Ectodermal cell (in vitro differentiated cells): ENCODE measurements around the gene SCN8A.
"Not testable (repeated sequence)": the region's sequence is repeated elsewhere in the genome, so short reads cannot be mapped to it uniquely, and the experiment has no call there.

Experiments
- H3K27ac ChIP-seq: 2 replicates; pipeline ENCODE4 v1.7.0; 2013; ENCODE audit warnings: mild to moderate bottlenecking, low read depth, low read length; ENCODE audit not compliant: insufficient read depth, poor library complexity, severe bottlenecking
- H3K27me3 ChIP-seq: 2 replicates; pipeline ENCODE4 v1.7.0; 2013; ENCODE audit warnings: mild to moderate bottlenecking, low read length; ENCODE audit not compliant: insufficient read depth, control insufficient read depth, poor library complexity, severe bottlenecking
- H3K36me3 ChIP-seq: one replicate; pipeline ENCODE4 v1.7.0; 2013; ENCODE audit warnings: low read length; ENCODE audit not compliant: control insufficient read depth, insufficient read depth
- H3K4me1 ChIP-seq: one replicate; pipeline ENCODE4 v1.7.0; 2013; ENCODE audit warnings: low read length; ENCODE audit not compliant: control insufficient read depth, insufficient read depth
- H3K4me3 ChIP-seq: 2 replicates; pipeline ENCODE4 v1.7.0; 2013; ENCODE audit warnings: low read depth, low read length, control low read depth; ENCODE audit not compliant: insufficient read depth
- H3K9me3 ChIP-seq: 2 replicates; pipeline ENCODE4 v1.7.0; 2013; ENCODE audit warnings: mild to moderate bottlenecking, low read length, moderate library complexity; ENCODE audit not compliant: control insufficient read depth
- WGBS, 2 experiments: methylation state at CpG; one replicate each; pipeline ENCODE4 v1.1.7; 2013; ENCODE audit warnings: missing lambda C conversion rate in 2 of 2; 5-methylcytosine and 5-hydroxymethylcytosine counted together

SCN8A gene

GRCh38 chr12:51590347-51591015, 552 bp upstream of the SCN8A start:
- WGBS, 2 experiments: 5% methylated on average over 67 of the region's 67 CpGs

GRCh38 chr12:51592034-51592705, 1.1 kb downstream of the SCN8A start:
- H3K36me3 ChIP-seq: no peaks in the 10 kb centered on the region
- no peak overlapping the region for H3K27ac ChIP-seq
- H3K4me1 ChIP-seq: no peaks in the 10 kb centered on the region
- peak overlapping the region; percentile 87 for H3K4me3 ChIP-seq
- WGBS, 2 experiments: 3 to 5% methylated on average over 9 to 10 of the region's 11 CpGs
- peaks cover 14% of the 10 kb centered on the region for H3K27me3 ChIP-seq
- H3K9me3 ChIP-seq: no peaks in the 10 kb centered on the region

More at GRCh38 chr12:51590347-51591015, 552 bp upstream of the SCN8A start:
- Histone ChIP-seq H3K9me3 (no peaks in the 10 kb centered on the region), H3K36me3 (no peaks in the 10 kb centered on the region), H3K4me3 (peak overlapping the region; percentile 40), H3K27ac (no peak overlapping the region), H3K4me1 (no peaks in the 10 kb centered on the region), H3K27me3 (peaks cover 14% of the 10 kb centered on the region)

GRCh38 chr12:51593021-51593420, 2.0 kb downstream of the SCN8A start:
- no peaks in the 10 kb centered on the region for H3K9me3 ChIP-seq
- no peaks in the 10 kb centered on the region for H3K36me3 ChIP-seq
- H3K4me1 ChIP-seq: no peaks in the 10 kb centered on the region
- peaks cover 14% of the 10 kb centered on the region for H3K27me3 ChIP-seq
- no peak overlapping the region for H3K4me3 ChIP-seq
- WGBS, 2 experiments: 82 to 85% methylated on average over 2 of the region's 2 CpGs
- H3K27ac ChIP-seq: no peak overlapping the region

- Histone ChIP-seq H3K27ac (no peak overlapping the region), H3K4me3 (no peak overlapping the region), H3K4me1 (no peaks in the 10 kb centered on the region), H3K27me3 (peaks cover 14% of the 10 kb centered on the region), H3K36me3 (no peaks in the 10 kb centered on the region), H3K9me3 (no peaks in the 10 kb centered on the region)
- 50 to 66% methylated on average over 5 of the region's 5 CpGs for WGBS, 2 experiments
These were observed 2.5 kb downstream of the SCN8A start for GRCh38 chr12:51593539-51593938.

GRCh38 chr12:51598156-51598555, 7.1 kb downstream of the SCN8A start:
- Histone ChIP-seq H3K9me3 (no peaks in the 10 kb centered on the region), H3K36me3 (no peaks in the 10 kb centered on the region), H3K4me3 (no peak overlapping the region), H3K27me3 (no peaks in the 10 kb centered on the region), H3K4me1 (no peaks in the 10 kb centered on the region), H3K27ac (no peak overlapping the region)
- WGBS, 2 experiments: 77 to 79% methylated on average over 2 to 3 of the region's 4 CpGs

- Histone ChIP-seq H3K36me3 (no peaks in the 10 kb centered on the region), H3K27ac (no peak overlapping the region), H3K4me3 (no peak overlapping the region), H3K27me3 (no peaks in the 10 kb centered on the region), H3K4me1 (no peaks in the 10 kb centered on the region), H3K9me3 (no peaks in the 10 kb centered on the region)
- WGBS, 2 experiments: 83 to 87% methylated on average over 1 of the region's 1 CpG
These were observed 9.7 kb downstream of the SCN8A start for GRCh38 chr12:51600721-51601120.

- no peaks in the 10 kb centered on the region for H3K9me3 ChIP-seq
- H3K36me3 ChIP-seq: no peaks in the 10 kb centered on the region
- no peak overlapping the region for H3K4me3 ChIP-seq
These were observed 10.2 kb downstream of the SCN8A start for GRCh38 chr12:51601241-51601640.

GRCh38 chr12:51605896-51606295, 14.9 kb downstream of the SCN8A start:
- not testable (repeated sequence) for H3K27ac ChIP-seq, H3K27me3 ChIP-seq, H3K4me1 ChIP-seq, H3K36me3 ChIP-seq, H3K9me3 ChIP-seq, H3K4me3 ChIP-seq
- WGBS, 2 experiments: 100% methylated on average over 1 of the region's 1 CpG; no CpG with 5 or more reads in 1 of the 2 experiments

More at GRCh38 chr12:51601241-51601640, 10.2 kb downstream of the SCN8A start:
- Histone ChIP-seq H3K27me3 (no peaks in the 10 kb centered on the region), H3K4me1 (no peaks in the 10 kb centered on the region), H3K27ac (no peak overlapping the region)

- H3K27ac ChIP-seq, H3K4me3 ChIP-seq, H3K27me3 ChIP-seq, H3K4me1 ChIP-seq, H3K9me3 ChIP-seq, H3K36me3 ChIP-seq: not testable (repeated sequence)
- WGBS, 2 experiments: 88 to 99% methylated on average over 2 of the region's 2 CpGs
These were observed 16.2 kb downstream of the SCN8A start for GRCh38 chr12:51607197-51607596.

- Histone ChIP-seq H3K4me3 (no peak overlapping the region), H3K27ac (no peak overlapping the region), H3K27me3 (no peaks in the 10 kb centered on the region), H3K36me3 (no peaks in the 10 kb centered on the region), H3K9me3 (no peaks in the 10 kb centered on the region), H3K4me1 (peaks cover 11% of the 10 kb centered on the region)
- WGBS, 2 experiments: 92 to 96% methylated on average over 4 of the region's 4 CpGs
These were observed 29.4 kb downstream of the SCN8A start for GRCh38 chr12:51620448-51620847.
